ENCODE results near the gene UQCC2.

- no peak for TF ChIP-seq CTCF (conservative IDR thresholded peaks at IDR 0.05 in 1 of 2, IDR thresholded peaks at IDR 0.05 in 1 of 2; ENCODE audit: extremely low read depth in 1 of 2, insufficient read depth in 1 of 2, low read depth in 1 of 2, low read length in 2 of 2)
- TF ChIP-seq EZH2 (IDR thresholded peaks at IDR 0.05; ENCODE audit: borderline replicate concordance, low read length) = no peak
These were observed 12.9 kb upstream of the UQCC2 start for GRCh38 chr6:33724102-33725023.

All from mammary epithelial cell (primary cell).